PC-3 (cell line): ENCODE data around the gene BPGM. TPM values are rescaled to one million over a fixed set of nuclear protein-coding genes. Genes with fewer than 3 reads are reported as not detected.
"Not testable (repeated sequence)": the region's sequence is repeated elsewhere in the genome, so short reads cannot be mapped to it uniquely, and the experiment has no call there.

Source experiments
- ATAC-seq: fragments of 200-7000 bp; cut with Tn5 transposase; 2 replicates; pipeline ENCODE4 v1.9.1; 2020; ENCODE audit warnings: mild to moderate bottlenecking, moderate library complexity
- BruUV-seq: library from RNA; stranded (reverse); fragments of 400-500 nt; replicated peaks from 2 replicates; lab custom pipeline; 2021; lab: Mats Ljungman, UMichigan
- CTCF ChIA-PET: fragments of 300-600 bp; sonication (Branson Sonifier 250); formaldehyde crosslinking; loops from one replicate; lab custom pipeline; 2022; ENCODE audit warnings: antibody characterized with exemption; lab: Charles Lee
- POLR2A ChIA-PET: fragments of 300-600 bp; sonication (Branson Sonifier 250); formaldehyde crosslinking; loops from one replicate; lab custom pipeline; 2022; ENCODE audit warnings: antibody characterized with exemption; ENCODE audit not compliant: unreplicated experiment; lab: Charles Lee
- DNase-seq: peaks from one replicate; pipeline ENCODE4 v3.0.0-alpha.2; 2015
- H2AFZ ChIP-seq: fragments of 300-600 bp; sonication (generic); 2 replicates; pipeline ENCODE4 v1.6.0; 2016; ENCODE audit warnings: antibody characterized with exemption, low read length
- H3F3A ChIP-seq: fragments of 300-600 bp; sonication (generic); one replicate; pipeline ENCODE4 v1.6.0; 2017; ENCODE audit warnings: antibody characterized with exemption, low read length, control low read depth, mild to moderate bottlenecking; ENCODE audit not compliant: unreplicated experiment
- H3K27ac ChIP-seq: fragments of 300-600 bp; sonication (generic); 2 replicates; pipeline ENCODE4 v1.5.1; 2016; ENCODE audit warnings: mild to moderate bottlenecking, low read length
- H3K27me3 ChIP-seq: fragments of 300-600 bp; sonication (generic); 2 replicates; pipeline ENCODE4 v1.6.1; 2016; ENCODE audit warnings: low read length, mixed read lengths
- H3K36me3 ChIP-seq: fragments of 300-600 bp; sonication (generic); 2 replicates; pipeline ENCODE4 v1.6.1; 2016; ENCODE audit warnings: low read depth, mixed run types, low read length, mixed read lengths
- H3K4me1 ChIP-seq: fragments of 300-600 bp; sonication (generic); 2 replicates; pipeline ENCODE4 v1.5.1; 2016; ENCODE audit warnings: low read length; ENCODE audit not compliant: insufficient read depth
- H3K4me2 ChIP-seq: fragments of 300-600 bp; sonication (generic); 2 replicates; pipeline ENCODE4 v1.6.0; 2016; ENCODE audit warnings: low read length
- H3K4me3 ChIP-seq: fragments of 300-600 bp; sonication (generic); 2 replicates; pipeline ENCODE4 v1.5.1; 2016; ENCODE audit warnings: mild to moderate bottlenecking, low read length, mixed read lengths
- H3K79me2 ChIP-seq: fragments of 300-600 bp; sonication (generic); 2 replicates; pipeline ENCODE4 v1.6.1; 2017; ENCODE audit warnings: low read length, mixed read lengths
- H3K9ac ChIP-seq: fragments of 300-600 bp; sonication (generic); 2 replicates; pipeline ENCODE4 v1.6.0; 2016; ENCODE audit warnings: mild to moderate bottlenecking, low read length
- H3K9me2 ChIP-seq: fragments of 300-600 bp; sonication (generic); replicated peaks from 2 replicates; pipeline ENCODE4 v1.6.1; 2016; ENCODE audit warnings: mixed run types, low read length, mixed read lengths
- H3K9me3 ChIP-seq: fragments of 300-600 bp; sonication (generic); 2 replicates; pipeline ENCODE4 v1.6.1; 2016; ENCODE audit warnings: low read length, mixed read lengths
- H4K20me1 ChIP-seq: fragments of 300-600 bp; sonication (generic); 2 replicates; pipeline ENCODE4 v1.6.1; 2016; ENCODE audit warnings: low read length, mixed read lengths
- CTCF ChIP-seq: fragments of 300-600 bp; sonication (generic); conservative IDR thresholded peaks from 2 replicates; pipeline ENCODE4 v1.5.1; 2017; ENCODE audit warnings: antibody characterized with exemption, low read depth, mild to moderate bottlenecking, low read length
- EZH2 ChIP-seq: fragments of 300-600 bp; sonication (generic); IDR thresholded peaks from one replicate; pipeline ENCODE4 v1.6.1; 2017; ENCODE audit warnings: antibody characterized with exemption, mild to moderate bottlenecking, low read length; ENCODE audit not compliant: unreplicated experiment
- EZH2phosphoT487 ChIP-seq: fragments of 300-600 bp; sonication (generic); IDR thresholded peaks from 2 replicates; pipeline ENCODE4 v1.6.1; 2018; ENCODE audit warnings: mild to moderate bottlenecking, antibody characterized with exemption, low read length, borderline replicate concordance
- intact Hi-C: fragments of 100-400 bp; cut with micrococcal nuclease; formaldehyde crosslinking; loops from 2 replicates; pipeline ENCODE4 v1.9.0; 2023
- total RNA-seq: library from RNA; depleted of rRNA; stranded (reverse); fragments of >200 nt; gene quantifications from 2 replicates; pipeline ENCODE4 v1.2.3, GENCODE V29; 2014

BPGM gene
- total RNA-seq, 1 experiment from 2014 or later = 14.6 TPM

GRCh38 chr7:134639683-134640279, 6.9 kb upstream of the BPGM start:
- no peaks in the 10 kb centered on the region for H3K4me1 ChIP-seq
- ATAC-seq = no peak

GRCh38 chr7:134640842-134641715, 5.6 kb upstream of the BPGM start:
- H3K27me3 ChIP-seq = no peaks in the 10 kb centered on the region
- intact Hi-C loops = loop anchor here (10.0 kb wide), 1 partner anchor 534 kb away; the partner anchor contains the start of gene CYREN
- POLR2A ChIA-PET = no interaction called here
- CTCF ChIA-PET = no interaction called here
- DNase-seq (no peak), ATAC-seq (no peak)
- H2AFZ ChIP-seq = no peak overlapping the region
- H3K79me2 ChIP-seq = 0 out of 2 replicates have a peak, but pooled peaks cover 2% of the 10 kb centered on the region
- H3F3A ChIP-seq = no peaks in the 10 kb centered on the region
- peaks cover 10% of the 10 kb centered on the region for H3K4me1 ChIP-seq
- BruUV-seq = no TSS peak
- no peaks in the 10 kb centered on the region for H3K9me2 ChIP-seq
- H3K4me2 ChIP-seq = no peak overlapping the region
- no peaks in the 10 kb centered on the region for H3K9me3 ChIP-seq
- no peaks in the 10 kb centered on the region for H3K36me3 ChIP-seq
- H3K9ac ChIP-seq = no peak overlapping the region
- no peak for TF ChIP-seq EZH2
- TF ChIP-seq CTCF = no peak
- TF ChIP-seq EZH2phosphoT487 = no peak
- no peaks in the 10 kb centered on the region for H4K20me1 ChIP-seq
- H3K4me3 ChIP-seq = no peak overlapping the region
- no peak overlapping the region for H3K27ac ChIP-seq

More at GRCh38 chr7:134639683-134640279, 6.9 kb upstream of the BPGM start:
- no peak overlapping the region for H2AFZ ChIP-seq
- no peaks in the 10 kb centered on the region for H3K36me3 ChIP-seq
- intact Hi-C loops = loop anchor here (10.0 kb wide), 1 partner anchor 535 kb away; the partner anchor contains the start of gene CYREN
- no peaks in the 10 kb centered on the region for H3F3A ChIP-seq
- H3K79me2 ChIP-seq = no peaks in the 10 kb centered on the region
- no peaks in the 10 kb centered on the region for H3K9me2 ChIP-seq
- no peak overlapping the region for H3K4me3 ChIP-seq
- TF ChIP-seq CTCF (no peak), EZH2 (no peak), EZH2phosphoT487 (no peak)
- H3K9ac ChIP-seq = no peak overlapping the region
- ChIA-PET CTCF (no interaction called here), POLR2A (interaction anchor here (0.7 kb wide), 1 partner anchor 36 kb away, joined by 16 read pairs; no protein-coding TSS in a partner anchor)
- no peak for DNase-seq
- no peak overlapping the region for H3K27ac ChIP-seq
- H3K4me2 ChIP-seq = no peak overlapping the region
- H3K9me3 ChIP-seq = no peaks in the 10 kb centered on the region
- H3K27me3 ChIP-seq = no peaks in the 10 kb centered on the region
- H4K20me1 ChIP-seq = no peaks in the 10 kb centered on the region
- no TSS peak for BruUV-seq

DNA sequence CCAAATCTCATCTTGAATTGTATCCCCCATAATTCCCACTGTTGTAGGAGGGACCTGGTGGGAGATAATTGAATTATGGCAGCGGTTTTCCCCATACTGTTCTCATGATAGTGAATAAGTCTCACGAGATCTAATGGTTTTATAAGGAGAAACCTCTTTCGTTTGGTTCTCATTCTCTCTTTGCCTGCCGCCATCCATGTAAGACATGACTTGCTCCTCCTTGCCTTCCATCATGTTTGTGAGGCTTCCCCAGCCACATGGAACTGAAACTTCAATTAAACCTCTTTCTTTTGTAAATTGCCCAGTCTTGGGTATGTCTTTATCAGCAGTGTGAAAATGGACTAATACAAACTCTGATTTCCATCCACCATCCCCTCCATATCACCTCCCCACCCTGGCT, 4.7 kb upstream of the BPGM start:
- H3K4me3 ChIP-seq, H3F3A ChIP-seq, H3K27me3 ChIP-seq, CTCF ChIA-PET, H3K9ac ChIP-seq, H3K9me2 ChIP-seq, H3K79me2 ChIP-seq, ATAC-seq, H4K20me1 ChIP-seq, H3K9me3 ChIP-seq, DNase-seq, H3K4me2 ChIP-seq, POLR2A ChIA-PET, BruUV-seq, H3K27ac ChIP-seq, H2AFZ ChIP-seq, H3K36me3 ChIP-seq: not testable (repeated sequence)
- intact Hi-C loops = loop anchor here (10.0 kb wide), 1 partner anchor 533 kb away; the partner anchor contains the start of gene CYREN
- H3K4me1 ChIP-seq = peaks cover 10% of the 10 kb centered on the region
